HG03280 (cell line): ENCODE measurements around the gene LRCH4.

Experiments
- ATAC-seq: cut with Tn5 transposase; IDR thresholded peaks from one replicate; pipeline ENCODE4 v1.9.1; 2021; ENCODE audit warnings: mild to moderate bottlenecking, moderate library complexity; ENCODE audit not compliant: unreplicated experiment

Gene LRCH4

DNA sequence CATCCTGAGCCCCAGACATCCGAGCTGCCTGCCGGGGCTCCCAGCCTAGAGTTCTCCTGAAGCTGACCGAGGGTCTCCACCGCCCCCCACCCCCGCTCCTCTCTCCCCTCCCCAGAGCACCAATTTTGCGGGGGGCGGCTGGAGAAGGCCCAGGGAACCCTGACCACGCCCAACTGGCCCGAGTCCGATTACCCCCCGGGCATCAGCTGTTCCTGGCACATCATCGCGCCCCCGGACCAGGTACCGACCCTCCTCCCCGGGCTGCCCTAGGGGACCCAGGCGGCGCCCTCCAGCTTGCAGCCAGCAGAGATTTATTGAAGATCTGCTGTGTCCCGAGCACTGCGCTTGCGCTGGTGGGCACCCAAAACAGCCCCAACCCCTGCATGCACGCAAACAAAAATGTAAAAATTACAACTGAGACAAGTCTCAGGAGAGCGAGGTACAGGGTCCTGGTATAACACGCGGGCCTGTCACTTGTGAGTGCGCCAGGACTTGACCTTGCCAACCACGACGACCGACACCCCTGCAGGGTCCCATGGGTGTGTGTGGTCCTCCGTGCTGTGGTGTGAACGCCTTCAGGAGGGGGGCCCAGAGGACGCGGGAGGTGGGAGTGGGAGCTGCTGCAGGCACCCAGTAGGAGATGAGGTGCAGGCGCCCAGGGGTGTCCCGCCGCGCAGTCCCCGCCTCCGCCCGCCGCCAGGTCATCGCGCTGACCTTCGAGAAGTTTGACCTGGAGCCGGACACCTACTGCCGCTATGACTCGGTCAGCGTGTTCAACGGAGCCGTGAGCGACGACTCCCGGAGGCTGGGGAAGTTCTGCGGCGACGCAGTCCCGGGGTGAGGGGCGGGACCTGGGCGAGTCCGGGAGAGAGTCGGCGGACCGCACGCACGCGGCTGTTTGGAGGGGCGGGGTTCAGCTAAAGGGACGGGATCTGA, 19.3 kb upstream of the LRCH4 start:
- ATAC-seq, result no peak

DNA sequence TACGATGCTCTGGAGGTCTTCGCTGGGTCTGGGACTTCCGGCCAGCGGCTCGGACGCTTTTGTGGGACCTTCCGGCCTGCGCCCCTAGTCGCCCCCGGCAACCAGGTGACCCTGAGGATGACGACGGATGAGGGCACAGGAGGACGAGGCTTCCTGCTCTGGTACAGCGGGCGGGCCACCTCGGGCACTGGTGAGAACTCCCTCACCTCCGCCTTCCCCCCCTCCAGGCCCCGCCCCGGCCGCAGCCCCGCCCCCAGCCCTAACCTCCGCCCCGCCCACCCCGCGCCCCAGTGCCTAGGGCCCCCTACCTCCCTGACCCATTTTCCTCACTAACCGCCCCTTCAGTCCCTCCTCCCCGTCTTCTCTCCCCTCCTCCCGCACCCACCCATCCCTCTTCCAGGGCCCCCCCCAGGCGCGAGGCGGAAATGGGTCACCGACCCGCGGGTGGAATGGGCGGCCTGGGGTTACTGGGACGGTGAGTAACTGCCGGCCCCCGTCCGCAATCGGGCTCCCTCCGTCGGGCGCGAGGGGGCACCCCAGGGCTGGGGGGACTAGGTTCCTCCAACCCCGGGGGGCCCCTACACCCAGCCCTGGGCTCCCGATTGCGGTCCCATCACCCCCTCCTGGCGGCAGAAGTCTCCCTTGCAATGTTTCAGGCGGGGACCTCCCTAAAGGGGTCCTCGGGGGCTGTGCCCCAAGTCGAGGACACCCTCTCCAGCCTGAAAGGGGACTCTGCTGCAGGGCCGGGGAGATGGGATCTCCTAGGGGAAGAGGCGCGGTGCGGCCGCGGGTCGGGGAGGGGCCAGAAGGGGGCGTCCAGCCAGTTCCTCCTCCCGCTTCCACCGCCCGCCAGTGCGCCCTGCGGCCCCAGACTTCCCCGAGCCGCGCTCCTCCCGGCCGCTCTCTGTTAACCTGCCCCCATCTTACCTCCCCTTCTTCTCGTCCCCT, 18.4 kb upstream of the LRCH4 start:
- ATAC-seq, result peak; percentile 52

GRCh38 chr7:100603726-100604027, 17.7 kb upstream of the LRCH4 start:
- peak; percentile 5 for ATAC-seq

DNA sequence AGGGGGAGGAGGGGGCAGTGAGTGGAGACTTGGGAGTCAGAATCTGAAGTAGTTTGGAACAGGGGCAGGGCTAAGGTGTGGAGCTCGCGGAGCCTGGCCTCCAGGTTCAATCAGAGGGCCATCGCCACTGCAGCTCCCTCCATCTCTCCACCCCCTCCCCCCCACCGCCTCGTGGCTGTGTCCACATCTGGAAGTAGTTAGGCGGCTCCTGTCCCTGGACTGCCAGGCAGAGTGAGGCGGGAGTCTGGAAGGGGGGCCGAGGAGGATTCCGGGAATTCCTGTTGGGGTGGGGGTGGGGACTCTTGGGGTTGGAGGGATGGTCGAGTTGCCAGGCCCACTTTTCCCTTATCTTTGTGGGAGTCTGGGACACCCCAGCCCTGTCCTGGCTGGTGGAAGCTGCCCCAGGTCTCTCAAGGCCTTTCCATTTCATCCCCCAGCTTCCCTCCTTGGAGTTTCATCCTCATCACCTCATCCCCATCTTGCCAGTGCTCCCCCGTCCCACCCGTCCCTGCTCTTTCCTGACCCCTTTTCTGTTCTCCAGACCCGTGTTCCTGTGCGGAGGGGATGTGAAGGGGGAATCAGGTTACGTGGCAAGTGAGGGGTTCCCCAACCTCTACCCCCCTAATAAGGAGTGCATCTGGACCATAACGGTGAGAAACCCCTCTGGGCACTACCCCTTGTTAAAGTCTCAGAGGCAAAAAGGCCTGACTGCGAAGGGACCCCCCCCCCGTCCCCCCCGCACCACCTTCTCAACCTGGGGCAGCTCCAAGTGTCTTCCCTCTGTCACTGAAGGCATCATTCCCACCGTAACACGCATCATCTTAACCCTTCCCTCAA, 17.2 kb upstream of the LRCH4 start:
- no peak for ATAC-seq

DNA sequence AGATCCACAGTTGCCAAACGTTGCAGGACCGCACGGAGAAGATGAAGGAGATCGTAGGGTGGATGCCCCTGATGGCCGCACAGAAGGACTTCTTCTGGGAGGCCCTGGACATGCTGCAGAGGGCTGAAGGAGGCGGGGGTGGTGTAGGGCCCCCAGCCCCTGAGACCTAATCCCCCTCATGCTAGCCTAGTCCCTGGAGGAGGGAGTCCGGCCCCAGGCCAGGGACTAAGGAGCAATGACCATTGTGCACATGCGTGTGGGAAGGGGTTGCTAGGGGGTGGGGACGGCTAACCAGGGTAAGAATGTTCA, 14.8 kb upstream of the LRCH4 start:
- ATAC-seq, result no peak

GRCh38 chr7:100599911-100600729, 14.2 kb upstream of the LRCH4 start:
- ATAC-seq, result no peak

DNA sequence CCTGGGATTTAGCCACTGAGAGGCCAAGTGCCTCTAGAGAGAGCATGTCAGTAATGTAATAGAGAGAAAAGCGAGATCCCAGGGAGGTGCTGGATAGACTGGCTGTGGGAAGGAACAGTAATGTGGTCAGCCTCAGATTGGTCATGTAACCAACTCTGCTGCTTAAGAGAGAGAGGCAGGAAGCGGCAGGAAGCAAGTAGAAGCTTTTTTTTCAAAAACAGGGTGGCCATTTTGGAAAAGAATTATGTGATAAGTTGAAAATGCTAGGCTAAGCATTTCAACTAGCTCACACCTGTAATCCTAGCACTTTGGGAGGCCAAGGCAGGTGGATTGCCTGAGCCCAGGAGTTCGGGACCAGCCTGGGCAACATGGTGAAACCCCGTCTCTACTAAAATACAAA, 12.5 kb upstream of the LRCH4 start:
- no peak for ATAC-seq

GRCh38 chr7:100595188-100595587, 9.3 kb upstream of the LRCH4 start:
- ATAC-seq, result no peak

DNA sequence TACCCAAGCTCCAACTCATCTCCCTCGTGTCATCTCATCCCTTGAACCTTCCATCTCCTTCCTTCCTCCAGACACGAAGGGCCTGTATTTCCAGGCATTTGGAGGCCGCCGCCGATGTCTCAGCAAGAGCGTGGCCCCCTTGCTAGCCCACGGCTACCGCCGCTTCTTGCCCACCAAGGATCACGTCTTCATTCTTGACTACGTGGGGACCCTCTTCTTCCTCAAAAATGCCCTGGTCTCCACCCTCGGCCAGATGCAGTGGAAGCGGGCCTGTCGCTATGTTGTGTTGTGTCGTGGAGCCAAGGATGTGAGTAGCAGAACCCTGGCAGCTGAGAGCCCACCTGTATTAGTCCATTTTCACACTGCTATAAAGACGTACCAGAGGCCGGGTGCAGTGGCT, 5.7 kb upstream of the LRCH4 start:
- no peak for ATAC-seq

DNA sequence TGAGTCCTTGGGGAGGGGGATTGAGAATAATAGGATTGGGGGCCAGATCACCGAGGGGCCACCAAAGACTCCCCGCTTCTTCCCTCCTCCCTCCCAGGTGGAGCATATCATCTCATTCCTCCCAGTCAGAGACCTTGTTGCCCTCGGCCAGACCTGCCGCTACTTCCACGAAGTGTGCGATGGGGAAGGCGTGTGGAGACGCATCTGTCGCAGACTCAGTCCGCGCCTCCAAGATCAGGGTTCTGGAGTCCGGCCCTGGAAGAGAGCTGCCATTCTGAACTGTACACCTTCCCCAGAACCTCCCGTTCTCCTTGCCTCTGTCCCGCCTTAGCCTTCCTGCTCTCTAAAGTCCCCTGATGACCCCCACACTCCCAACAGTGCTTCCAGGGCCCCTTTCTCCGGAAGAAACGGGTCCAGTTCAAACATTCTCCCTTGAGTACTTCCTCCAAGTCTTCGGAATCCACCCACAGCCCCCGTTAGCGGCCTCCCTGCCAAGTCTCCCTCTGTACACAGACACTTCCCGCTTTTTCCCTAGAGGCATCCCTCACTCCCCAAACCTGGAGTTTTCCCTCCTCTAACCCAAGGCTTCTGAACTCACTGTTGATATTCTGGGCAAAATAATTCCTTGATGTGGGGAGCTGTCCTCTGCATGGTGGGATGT, 4.3 kb upstream of the LRCH4 start:
- ATAC-seq, result no peak

DNA sequence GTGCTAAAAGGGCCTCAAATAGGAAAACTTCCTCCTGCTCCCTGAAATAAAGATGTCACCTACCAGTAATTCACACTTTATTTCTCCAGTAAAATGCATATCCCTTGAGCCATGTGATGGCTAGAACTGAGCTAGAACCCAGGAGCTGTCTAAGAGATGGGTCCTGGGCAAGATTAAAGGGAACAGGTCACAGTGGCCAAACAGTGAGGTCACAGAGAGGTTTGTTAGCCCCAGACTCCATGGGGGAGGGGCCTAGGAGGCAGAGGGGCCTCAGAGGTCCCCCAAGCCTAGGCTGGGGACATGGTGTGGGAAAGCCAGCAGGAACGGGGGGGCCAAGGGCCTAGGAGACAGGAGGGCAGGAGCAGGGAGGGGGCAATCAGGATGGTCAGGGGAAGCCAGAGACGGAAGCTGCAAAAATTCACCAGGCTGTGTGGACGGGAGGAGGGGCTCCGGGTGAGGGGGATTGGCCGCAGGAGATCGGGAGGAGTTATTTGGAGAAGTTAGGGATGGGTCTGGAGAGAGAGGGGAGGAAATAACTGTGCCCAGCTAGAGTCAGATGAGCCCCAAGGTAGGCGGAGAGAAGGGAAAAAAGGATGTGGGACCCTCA, 3.5 kb upstream of the LRCH4 start:
- no peak for ATAC-seq

- no peak for ATAC-seq
These were observed 2.5 kb upstream of the LRCH4 start for GRCh38 chr7:100588438-100588837.

DNA sequence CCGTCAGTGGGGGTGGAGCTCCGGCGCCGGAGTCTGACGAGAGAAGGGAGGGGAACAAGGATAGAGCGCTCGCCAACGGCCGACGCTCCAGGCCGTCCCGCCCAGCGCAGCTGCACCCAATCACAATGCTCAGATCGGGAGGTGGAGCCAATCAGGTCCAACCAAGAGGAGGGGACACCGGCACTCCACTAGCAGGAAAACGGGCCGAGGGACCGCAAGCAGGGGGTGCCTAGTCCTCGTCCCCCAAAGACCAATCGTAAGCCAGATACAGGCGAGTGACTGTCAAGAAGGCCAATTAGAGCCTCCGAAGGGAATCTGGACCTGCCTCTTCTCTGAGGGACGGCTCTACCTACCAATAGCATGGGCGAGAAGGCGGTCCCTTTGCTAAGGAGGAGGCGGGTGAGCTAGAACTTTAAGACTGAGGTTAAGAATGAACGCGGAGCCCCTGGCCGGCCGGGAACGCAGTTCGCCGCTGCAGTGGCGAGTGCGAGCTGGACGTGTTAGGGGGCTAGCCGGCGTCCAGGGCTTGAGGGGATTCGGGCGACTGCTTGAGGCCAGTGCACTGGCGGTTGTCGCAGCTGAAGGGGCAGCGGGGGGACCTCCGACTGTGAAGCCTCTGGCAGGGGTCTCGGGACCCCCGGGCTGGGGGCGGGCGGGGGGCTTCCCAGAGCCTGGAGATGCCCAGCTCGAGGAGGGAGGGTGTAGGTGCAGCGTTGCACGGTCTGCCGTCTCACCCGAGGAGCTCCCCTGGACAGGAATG, 517 bp upstream of the LRCH4 start, which contains the start of gene FBXO24:
FBXO24 (plus strand) TSS at position 63 of the 760 bp plus-strand sequence; CDS start at position 361, 298 bp downstream.
- peak; percentile 82 for ATAC-seq

GRCh38 chr7:100584683-100585510, 1.0 kb downstream of the LRCH4 start:
- no peak for ATAC-seq

DNA sequence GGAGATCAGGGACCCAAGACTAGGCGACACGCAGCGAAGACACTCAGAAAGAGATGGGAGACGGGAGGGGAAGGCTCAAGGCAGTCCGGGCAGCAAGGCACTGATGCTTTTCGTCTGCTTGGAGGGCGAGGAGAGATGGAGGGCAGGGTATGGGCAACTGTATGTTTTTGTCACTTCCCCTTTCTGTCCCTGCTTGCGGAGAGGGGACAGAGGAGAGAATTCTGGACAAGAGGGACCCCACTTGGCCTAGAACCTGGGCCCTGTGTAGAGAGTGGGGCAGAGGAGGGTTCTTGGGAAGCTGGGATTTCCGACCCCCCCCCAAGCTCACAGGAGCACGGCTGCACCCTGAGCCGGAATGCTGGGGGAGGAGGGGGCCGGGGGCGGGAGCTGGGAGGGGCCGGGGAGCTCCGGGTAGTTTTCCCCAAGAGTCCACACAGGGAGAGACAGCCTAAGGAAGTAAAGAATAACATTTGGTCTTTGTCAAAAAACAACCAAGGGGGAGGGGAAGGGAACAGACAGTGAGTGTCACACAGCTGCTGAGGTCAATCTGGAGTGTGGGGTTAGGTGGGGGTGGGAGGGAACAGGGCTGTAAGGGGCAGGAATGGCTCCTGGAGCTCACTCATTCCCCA, 1.8 kb downstream of the LRCH4 start:
- no peak for ATAC-seq

- no peak for ATAC-seq
These were observed 2.5 kb downstream of the LRCH4 start for GRCh38 chr7:100583132-100584053.
